A549 treated with Hydrocortisone at 1 μM for 4 hours (cell line): ENCODE measurements around the gene TAC4. TPM values are rescaled to one million over a fixed set of nuclear protein-coding genes. Genes with fewer than 3 reads are reported as not detected.

Source experiments
- total RNA-seq: library from RNA; stranded (reverse); fragments of 200-300 nt; extraction: Qiagen RNA extraction; gene quantifications from 5 replicates; pipeline ENCODE4 v1.2.3, GENCODE V29; 2022

The TAC4 gene, protein sequence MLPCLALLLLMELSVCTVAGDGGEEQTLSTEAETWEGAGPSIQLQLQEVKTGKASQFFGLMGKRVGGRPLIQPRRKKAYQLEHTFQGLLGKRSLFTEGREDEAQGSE
- not detected in 5 replicates for total RNA-seq

DNA sequence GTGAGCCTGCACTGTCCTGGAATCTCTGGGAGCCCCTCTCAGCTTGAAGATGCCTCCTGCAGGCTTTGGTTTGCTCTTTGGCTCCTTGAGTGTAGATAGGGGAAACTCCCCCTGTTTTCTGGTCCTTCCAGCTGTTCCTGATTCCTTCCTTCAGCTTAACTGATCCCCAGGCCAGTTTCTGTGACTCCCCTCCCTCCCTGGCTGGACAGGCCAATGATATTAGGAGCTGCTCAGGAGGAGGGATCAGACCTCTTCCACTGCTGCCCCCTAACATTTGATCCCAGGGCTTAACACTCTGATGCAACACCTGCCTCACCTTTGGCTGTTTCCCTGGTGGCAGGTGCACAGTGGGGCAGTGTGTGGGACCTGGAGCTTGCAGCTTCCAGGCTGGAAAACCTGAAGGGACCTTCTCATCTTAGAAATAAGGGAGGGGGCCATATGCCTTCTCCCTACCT lies at the start of gene TAC4:
Gene TAC4, minus strand, starts transcription at position 51 of the 455 bp plus-strand sequence. CDS start 52 bp downstream, outside the sequence.

DNA sequence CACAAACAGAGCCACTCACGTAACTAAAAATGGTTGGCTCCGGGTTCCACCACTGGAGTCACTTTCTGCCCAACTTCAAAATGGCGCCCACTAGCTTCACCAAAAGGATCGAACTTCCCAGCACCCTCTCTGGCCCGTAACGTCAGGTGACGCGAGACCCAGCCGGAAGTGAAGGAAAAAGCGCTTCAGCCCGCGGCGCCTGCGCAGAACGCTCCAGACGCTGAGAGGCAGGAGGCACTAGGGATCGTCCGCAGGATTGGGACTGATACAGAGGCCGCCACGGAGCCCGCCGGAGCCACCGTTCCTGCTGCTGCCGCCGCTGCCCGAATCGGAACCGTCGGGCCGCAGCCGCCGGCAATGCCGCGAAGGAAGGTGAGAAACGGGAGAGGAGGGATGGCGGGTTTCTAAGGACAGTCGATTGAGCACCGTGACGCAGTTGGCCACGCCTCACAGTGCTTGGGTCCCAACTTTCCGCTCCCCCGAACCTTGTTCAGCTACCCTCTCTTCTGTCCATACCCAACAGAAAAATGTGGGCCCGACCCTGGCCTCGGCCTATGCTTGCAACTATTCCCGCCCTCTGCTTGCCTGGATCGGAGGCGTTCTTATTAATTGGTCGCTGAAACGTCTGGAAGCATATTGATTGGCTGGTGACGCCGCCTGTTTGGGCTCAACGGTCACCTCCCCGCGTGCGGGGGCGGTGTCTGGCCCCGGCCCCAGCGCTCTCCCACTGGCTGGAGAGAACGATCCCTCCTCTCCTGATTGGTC lies 59.2 kb downstream of the TAC4 start, which contains the start of gene KAT7:
Gene KAT7, plus strand, starts transcription at position 204 of the 765 bp plus-strand sequence. Its CDS starts 154 bp downstream, at position 358.

Other genes with a start within 250 kb of the TAC4 start
- 37.7 to 49.7 TPM (median 42.3 TPM) in 5 replicates for gene SPOP, start 170.0 kb downstream of the TAC4 start, total RNA-seq
- gene SLC35B1, start 140.1 kb downstream of the TAC4 start, total RNA-seq: 87.0 to 100 TPM (median 95.3 TPM) in 5 replicates
- gene FAM117A, start 83.9 kb downstream of the TAC4 start, total RNA-seq: 1.2 to 1.7 TPM (median 1.5 TPM) in 5 replicates
- 27.5 to 32.7 TPM (median 28.6 TPM) in 5 replicates for gene KAT7, start 59.4 kb downstream of the TAC4 start, total RNA-seq
- 1.8 to 2.9 TPM (median 2.7 TPM) in 5 replicates for gene DLX4, start 121.1 kb upstream of the TAC4 start, total RNA-seq
- gene DLX3, start 147.2 kb upstream of the TAC4 start, total RNA-seq: 0.05 to 0.16 TPM (median 0.07 TPM) in 4 of 5 replicates, not detected in the other
- 360 to 414 TPM (median 396 TPM) in 5 replicates for gene ITGA3, start 208.0 kb upstream of the TAC4 start, total RNA-seq
- 13.8 to 17.7 TPM (median 15.1 TPM) in 5 replicates for gene PDK2, start 247.3 kb upstream of the TAC4 start, total RNA-seq